HCT116 (cell line): ENCODE data around the gene P2RY14.

Source experiments
- ATF3 ChIP-seq: IDR thresholded peaks from 2 replicates; pipeline ENCODE4 v1.6.1; 2012
- EGR1 ChIP-seq: IDR thresholded peaks from 2 replicates; pipeline ENCODE4 v1.6.1; 2012; ENCODE audit warnings: low read depth
- ELF1 ChIP-seq: IDR thresholded peaks from 2 replicates; pipeline ENCODE4 v1.6.1; 2012; ENCODE audit warnings: low read depth, borderline replicate concordance
- EZH2 ChIP-seq: fragments of 200-600 bp; sonication (generic); IDR thresholded peaks from 2 replicates; pipeline ENCODE4 v1.6.1; 2017; ENCODE audit warnings: antibody characterized with exemption, mixed run types
- POLR2A ChIP-seq: IDR thresholded peaks from 2 replicates; pipeline ENCODE4 v1.7.0; 2011; ENCODE audit warnings: borderline replicate concordance; ENCODE audit not compliant: insufficient read depth, insufficient read length; ENCODE audit errors: extremely low read depth
- POLR2AphosphoS5 ChIP-seq: IDR thresholded peaks from 2 replicates; pipeline ENCODE4 v1.6.1; 2011; ENCODE audit warnings: mild to moderate bottlenecking, low read depth, low read length, moderate library complexity
- RAD21 ChIP-seq: IDR thresholded peaks from 2 replicates; pipeline ENCODE4 v1.6.1; 2012; ENCODE audit warnings: low read depth, mild to moderate bottlenecking
- SIN3A ChIP-seq: IDR thresholded peaks from 2 replicates; pipeline ENCODE4 v1.6.1; 2012; ENCODE audit warnings: low read depth
- YY1 ChIP-seq: IDR thresholded peaks from 2 replicates; pipeline ENCODE4 v1.6.1; 2011; ENCODE audit warnings: low read length, low read depth, moderate library complexity, mild to moderate bottlenecking; ENCODE audit not compliant: insufficient replicate concordance; ENCODE audit errors: extremely low read depth
- ZFX ChIP-seq: fragments of 450-650 bp; IDR thresholded peaks from 2 replicates; pipeline ENCODE4 v1.6.1; 2017
- TF ChIP-seq, protein P1 (sequence below), 3 experiments: fragments of 200-600 bp in 1 of 3; sonication (generic) in 1 of 3; IDR thresholded peaks in 2 of 3; conservative IDR thresholded peaks in 1 of 3; 2 replicates each; pipeline ENCODE4 v1.5.1; 2012 to 2017; ENCODE audit warnings: low read depth in 2 of 3, low read length in 2 of 3, antibody characterized with exemption in 1 of 3, borderline replicate concordance in 1 of 3, control low read depth in 1 of 3, mild to moderate bottlenecking in 1 of 3, mixed read lengths in 1 of 3, mixed run types in 1 of 3, moderate library complexity in 1 of 3; ENCODE audit not compliant: insufficient read depth in 1 of 3

DNA sequence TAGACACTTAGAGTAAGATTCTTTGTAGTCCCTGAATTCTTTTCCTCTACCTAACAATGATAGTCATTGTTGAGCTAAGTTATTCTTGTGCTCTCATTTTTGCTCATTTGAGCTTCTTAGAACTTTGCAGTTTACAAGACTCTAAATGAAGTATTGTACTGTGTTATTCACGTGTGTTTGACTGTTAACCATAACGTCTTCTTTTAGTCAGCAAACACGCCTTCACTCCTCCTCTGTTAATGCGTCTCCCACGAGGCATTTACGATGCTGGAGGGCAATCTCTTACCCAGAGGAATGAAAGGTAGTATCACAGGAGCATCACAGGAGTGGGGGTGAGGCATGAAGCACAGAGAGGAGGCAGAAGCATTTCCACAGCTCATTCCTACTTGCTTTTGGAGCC, 14.8 kb upstream of the P2RY14 start:
- TF ChIP-seq POLR2A (no peak), ATF3 (no peak), SIN3A (no peak), ZFX (no peak), EGR1 (no peak), YY1 (no peak), RAD21 (no peak), EZH2 (no peak), POLR2AphosphoS5 (no peak), ELF1 (no peak)
- TF ChIP-seq, protein P1, sequence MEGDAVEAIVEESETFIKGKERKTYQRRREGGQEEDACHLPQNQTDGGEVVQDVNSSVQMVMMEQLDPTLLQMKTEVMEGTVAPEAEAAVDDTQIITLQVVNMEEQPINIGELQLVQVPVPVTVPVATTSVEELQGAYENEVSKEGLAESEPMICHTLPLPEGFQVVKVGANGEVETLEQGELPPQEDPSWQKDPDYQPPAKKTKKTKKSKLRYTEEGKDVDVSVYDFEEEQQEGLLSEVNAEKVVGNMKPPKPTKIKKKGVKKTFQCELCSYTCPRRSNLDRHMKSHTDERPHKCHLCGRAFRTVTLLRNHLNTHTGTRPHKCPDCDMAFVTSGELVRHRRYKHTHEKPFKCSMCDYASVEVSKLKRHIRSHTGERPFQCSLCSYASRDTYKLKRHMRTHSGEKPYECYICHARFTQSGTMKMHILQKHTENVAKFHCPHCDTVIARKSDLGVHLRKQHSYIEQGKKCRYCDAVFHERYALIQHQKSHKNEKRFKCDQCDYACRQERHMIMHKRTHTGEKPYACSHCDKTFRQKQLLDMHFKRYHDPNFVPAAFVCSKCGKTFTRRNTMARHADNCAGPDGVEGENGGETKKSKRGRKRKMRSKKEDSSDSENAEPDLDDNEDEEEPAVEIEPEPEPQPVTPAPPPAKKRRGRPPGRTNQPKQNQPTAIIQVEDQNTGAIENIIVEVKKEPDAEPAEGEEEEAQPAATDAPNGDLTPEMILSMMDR (IDR thresholded peaks at IDR 0.05 in 2 of 3, conservative IDR thresholded peaks at IDR 0.05 in 1 of 3; ENCODE audit: borderline replicate concordance in 1 of 3, insufficient read depth in 1 of 3, low read depth in 2 of 3, low read length in 2 of 3): no peak
